ENCODE data around the gene NXPE3. TPM values are rescaled to one million over a fixed set of nuclear protein-coding genes. Genes with fewer than 3 reads are reported as not detected.

The NXPE3 gene
- total and polyA plus RNA-seq, 2 of the 8 experiments (the other 6 are each of a cell fraction or from before 2014, with no cell fraction given): 10.9 to 22.7 TPM

DNA sequence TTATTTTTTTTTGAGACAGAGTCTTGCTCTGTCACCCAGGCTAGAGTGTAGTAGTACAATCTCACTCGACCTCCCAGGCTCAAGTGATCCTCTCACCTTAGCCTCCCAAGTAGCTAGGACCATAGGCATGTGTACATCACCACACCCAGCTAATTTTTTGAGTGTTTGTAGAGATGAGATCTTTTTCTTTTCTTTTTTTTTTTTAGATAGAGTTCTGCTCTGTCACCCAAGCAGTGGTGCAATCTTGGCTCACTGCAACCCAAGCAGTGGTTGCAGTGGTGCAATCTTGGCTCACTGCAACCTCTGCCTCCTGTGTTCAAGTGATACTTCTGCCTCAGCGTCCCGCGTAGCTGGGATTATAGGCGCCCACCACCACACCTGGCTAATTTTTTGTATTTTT is 49.4 kb upstream of the NXPE3 start:
- Histone ChIP-seq H2BK12ac (ENCODE audit: low read depth, low read length) (no peak overlapping the region), H3K4me2 (ENCODE audit: insufficient read depth in 1 of 2, low read depth in 2 of 2, low read length in 2 of 2) (no peak overlapping the region), H3K4me3 (ENCODE audit: extremely low read depth in 1 of 4, insufficient read depth in 2 of 4, low read depth in 3 of 4, low read length in 4 of 4) (no peak overlapping the region), H3K23ac (ENCODE audit: insufficient read length) (no peak overlapping the region), H3K4ac (replicated peaks; ENCODE audit: insufficient read length, low read depth, low read length) (no peak overlapping the region), H3K56ac (replicated peaks; ENCODE audit: insufficient read length, low read depth, low read length) (no peak overlapping the region), H3K79me1 (ENCODE audit: low read depth, low read length) (peaks cover 2% of the 10 kb centered on the region; the same call in 1 of the 2 replicates), H3K4me1 (replicated peaks in 1 of 4; ENCODE audit: control insufficient read depth in 3 of 4, insufficient read depth in 4 of 4, low read length in 3 of 4) (no peaks in the 10 kb centered on the region), H3K9me3 (ENCODE audit: insufficient read depth in 2 of 2, low read depth in 1 of 2, low read length in 1 of 2) (no peaks in the 10 kb centered on the region), H2BK15ac (ENCODE audit: low read length) (no peak overlapping the region), H3K27ac (ENCODE audit: low read depth, low read length) (no peak overlapping the region), H4K91ac (replicated peaks; ENCODE audit: insufficient read length, low read length) (no peak overlapping the region), H2AK5ac (ENCODE audit: low read depth, low read length) (no peak overlapping the region), H4K8ac (ENCODE audit: extremely low read depth, insufficient read depth, low read length) (no peak overlapping the region), H3K23me2 (ENCODE audit: low read depth, low read length) (0 out of 2 replicates have a peak, but pooled peaks cover 3% of the 10 kb centered on the region), H2AFZ (ENCODE audit: low read length) (no peak overlapping the region), H3K14ac (ENCODE audit: insufficient read length) (no peak overlapping the region), H3K36me3 (ENCODE audit: control insufficient read depth in 2 of 4, insufficient read depth in 4 of 4, low read length in 3 of 4) (peaks cover 7 to 54% (median 34%) of the 10 kb centered on the region in 4 experiments; a peak in 7 of 8 replicates), H2BK5ac (ENCODE audit: low read depth, low read length) (no peak overlapping the region), H4K5ac (ENCODE audit: insufficient read length, low read depth, low read length) (no peak overlapping the region), H2BK20ac (ENCODE audit: low read length) (no peak overlapping the region), H3K9ac (replicated peaks in 1 of 4; ENCODE audit: extremely low read depth in 1 of 4, low read depth in 3 of 4, low read length in 3 of 4) (no peak overlapping the region), H3K27me3 (replicated peaks in 1 of 4; ENCODE audit: control insufficient read depth in 3 of 4, extremely low read depth in 1 of 4, insufficient read depth in 3 of 4, low read length in 3 of 4) (no peaks in the 10 kb centered on the region), H4K20me1 (replicated peaks in 1 of 2; ENCODE audit: control insufficient read depth in 1 of 2, insufficient read depth in 2 of 2, low read length in 2 of 2) (no peaks in the 10 kb centered on the region), H3K18ac (ENCODE audit: extremely low read depth, low read length) (no peak overlapping the region), H3K79me2 (ENCODE audit: control insufficient read depth in 1 of 2, insufficient read depth in 2 of 2, low read length in 2 of 2) (peaks cover 0 to 8% of the 10 kb centered on the region in 2 experiments; a peak in 1 of 4 replicates), H2BK120ac (replicated peaks; ENCODE audit: low read depth, low read length) (no peak overlapping the region)
- ChIA-PET CTCF (ENCODE audit: partially characterized antibody) (interaction anchor here (1.8 kb wide), 1 partner anchor 23 kb away, joined by 9 read pairs; no protein-coding TSS in a partner anchor), POLR2A (ENCODE audit: partially characterized antibody) (no interaction called here)
- DNase-seq (ENCODE audit: low read depth in 1 of 2, low spot score in 2 of 2) (no peak), FAIRE-seq (no peak)
- 93% methylated on average over 5 of the region's 5 CpGs; no CpG with 5 or more reads in 1 of the 2 experiments for WGBS, 2 experiments (ENCODE audit: extremely low coverage in 1 of 2, insufficient coverage in 1 of 2, insufficient read length in 1 of 2, insufficient replicate concordance in 2 of 2, low coverage in 1 of 2, low lambda C conversion rate in 2 of 2, missing lambda C conversion rate in 1 of 2)
- no peak for TF ChIP-seq POU5F1 (IDR thresholded peaks at IDR 0.05; ENCODE audit: low read depth, low read length)
- TF ChIP-seq CREB1 (IDR thresholded peaks at IDR 0.05): no peak
- no peak for TF ChIP-seq GTF2F1 (IDR thresholded peaks at IDR 0.05; ENCODE audit: borderline replicate concordance, low read depth, low read length)
- no peak for TF ChIP-seq TAF1 (IDR thresholded peaks at IDR 0.05; ENCODE audit: low read depth, low read length)
- TF ChIP-seq ATF3 (IDR thresholded peaks at IDR 0.05; ENCODE audit: insufficient read depth, low read depth, low read length): no peak
- no peak for TF ChIP-seq SUZ12 (IDR thresholded peaks at IDR 0.05; ENCODE audit: low read length)
